ENCODE measurements around the gene SSH2. TPM values are rescaled to one million over a fixed set of nuclear protein-coding genes. Genes with fewer than 3 reads are reported as not detected.

Gene SSH2
- total and polyA plus RNA-seq, 9 donors: 4.2 to 13.0 (median 11.8) TPM

- Histone ChIP-seq H3K4me3 (no peak overlapping the region), H3K27ac (no peak overlapping the region), H3K4me1 (ENCODE audit: insufficient read depth) (no peaks in the 10 kb centered on the region), H3K36me3 (no peaks in the 10 kb centered on the region), H3K27me3 (no peaks in the 10 kb centered on the region), H3K9me3 (no peaks in the 10 kb centered on the region)
- intact Hi-C loops (cut with DNase I): loop anchor here in 1 of 4 donors (10.0 kb wide), 1 partner anchor 60 kb away; no protein-coding TSS in a partner anchor
- TF ChIP-seq EP300 (IDR thresholded peaks at IDR 0.05) (no peak), POLR2A (IDR thresholded peaks at IDR 0.05) (no peak), CTCF (IDR thresholded peaks at IDR 0.05) (no peak)
- no peak for DNase-seq
- 65 to 77% (median 68%) methylated on average over 3 of the region's 3 CpGs for WGBS, 3 donors
Observed at GRCh38 chr17:29885031-29885640, 44.9 kb downstream of the SSH2 start.

- TF ChIP-seq CTCF (IDR thresholded peaks at IDR 0.05): no peak
- no peak for TF ChIP-seq POLR2A (IDR thresholded peaks at IDR 0.05)
- no peak for TF ChIP-seq EP300 (IDR thresholded peaks at IDR 0.05)
- intact Hi-C loops (cut with DNase I): loop anchor here in 1 of 4 donors (10.0 kb wide), 1 partner anchor 59 kb away; no protein-coding TSS in a partner anchor
- Histone ChIP-seq H3K27me3 (no peaks in the 10 kb centered on the region), H3K27ac (no peak overlapping the region), H3K36me3 (no peaks in the 10 kb centered on the region), H3K4me1 (ENCODE audit: insufficient read depth) (no peaks in the 10 kb centered on the region), H3K9me3 (no peaks in the 10 kb centered on the region), H3K4me3 (no peak overlapping the region)
- DNase-seq: no peak
Observed at GRCh38 chr17:29883497-29883896, 46.5 kb downstream of the SSH2 start.

- intact Hi-C loops (cut with DNase I): loop anchor here in 1 of 4 donors (10.0 kb wide), 1 partner anchor 56 kb away; no protein-coding TSS in a partner anchor
- Histone ChIP-seq H3K4me3 (no peak overlapping the region), H3K27me3 (no peaks in the 10 kb centered on the region), H3K36me3 (no peaks in the 10 kb centered on the region), H3K4me1 (ENCODE audit: insufficient read depth) (no peaks in the 10 kb centered on the region), H3K27ac (no peak overlapping the region), H3K9me3 (no peaks in the 10 kb centered on the region)
- 78 to 85% (median 82%) methylated on average over 3 of the region's 3 CpGs for WGBS, 3 donors
- no peak for DNase-seq
- TF ChIP-seq EP300 (IDR thresholded peaks at IDR 0.05): no peak
- no peak for TF ChIP-seq CTCF (IDR thresholded peaks at IDR 0.05)
- TF ChIP-seq POLR2A (IDR thresholded peaks at IDR 0.05): no peak
Observed at GRCh38 chr17:29881256-29881655, 48.8 kb downstream of the SSH2 start.

GRCh38 chr17:29880031-29880430, 50.0 kb downstream of the SSH2 start:
- DNase-seq: no peak
- intact Hi-C loops (cut with DNase I): loop anchor here in 1 of 4 donors (10.0 kb wide), 1 partner anchor 55 kb away; no protein-coding TSS in a partner anchor
- H3K4me1 ChIP-seq (ENCODE audit: insufficient read depth): no peaks in the 10 kb centered on the region
- no peak overlapping the region for H3K4me3 ChIP-seq
- no peak overlapping the region for H3K27ac ChIP-seq
- H3K9me3 ChIP-seq: no peaks in the 10 kb centered on the region
- no peaks in the 10 kb centered on the region for H3K27me3 ChIP-seq
- no peaks in the 10 kb centered on the region for H3K36me3 ChIP-seq
- TF ChIP-seq CTCF (IDR thresholded peaks at IDR 0.05) (no peak), EP300 (IDR thresholded peaks at IDR 0.05) (no peak), POLR2A (IDR thresholded peaks at IDR 0.05) (no peak)
- 95 to 98% (median 96%) methylated on average over 6 of the region's 6 CpGs for WGBS, 3 donors

Data from ovary (tissue), 9 donors.